Left hindlimb (tissue), 1 donor: ENCODE measurements around the gene CMTM5.
"Not testable (repeated sequence)": the region's sequence is repeated elsewhere in the genome, so short reads cannot be mapped to it uniquely, and the experiment has no call there.

Source experiments
- DNase-seq: peaks from one replicate; pipeline ENCODE4 v3.0.0-alpha.2; 2018

Gene CMTM5

GRCh38 chr14:23379366-23380196, 2.7 kb downstream of the CMTM5 start:
- DNase-seq, result no peak

GRCh38 chr14:23380197-23380914, 3.5 kb downstream of the CMTM5 start:
- DNase-seq, result no peak

GRCh38 chr14:23380976-23381375, 4.1 kb downstream of the CMTM5 start:
- DNase-seq, result no peak

GRCh38 chr14:23381871-23382270, 5.0 kb downstream of the CMTM5 start:
- no peak for DNase-seq

GRCh38 chr14:23382276-23382675, 5.4 kb downstream of the CMTM5 start:
- DNase-seq, result no peak

GRCh38 chr14:23382731-23383440, 6.0 kb downstream of the CMTM5 start:
- no peak for DNase-seq

GRCh38 chr14:23384364-23385080, 7.7 kb downstream of the CMTM5 start:
- no peak for DNase-seq

GRCh38 chr14:23385244-23385641, 8.4 kb downstream of the CMTM5 start:
- DNase-seq, result no peak

- DNase-seq, result no peak
Measured at GRCh38 chr14:23385642-23386265, 8.9 kb downstream of the CMTM5 start.

GRCh38 chr14:23386266-23386657, 9.4 kb downstream of the CMTM5 start:
- not testable (repeated sequence) for DNase-seq

GRCh38 chr14:23386999-23387398, 10.2 kb downstream of the CMTM5 start:
- no peak for DNase-seq

- DNase-seq, result no peak
Measured at GRCh38 chr14:23387916-23388882, 11.4 kb downstream of the CMTM5 start.

- no peak for DNase-seq
Measured at GRCh38 chr14:23388996-23389395, 12.2 kb downstream of the CMTM5 start.

GRCh38 chr14:23389396-23389795, 12.6 kb downstream of the CMTM5 start:
- no peak for DNase-seq

GRCh38 chr14:23389871-23390270, 13.0 kb downstream of the CMTM5 start:
- DNase-seq, result not testable (repeated sequence)

- no peak for DNase-seq
Measured at GRCh38 chr14:23392613-23393012, 15.8 kb downstream of the CMTM5 start.

- no peak for DNase-seq
Measured at GRCh38 chr14:23396126-23396525, 19.3 kb downstream of the CMTM5 start.

GRCh38 chr14:23396781-23397407, 20.0 kb downstream of the CMTM5 start:
- DNase-seq, result no peak

GRCh38 chr14:23398348-23398747, 21.5 kb downstream of the CMTM5 start:
- DNase-seq, result no peak

GRCh38 chr14:23399136-23399535, 22.3 kb downstream of the CMTM5 start:
- no peak for DNase-seq

GRCh38 chr14:23399591-23399990, 22.7 kb downstream of the CMTM5 start:
- DNase-seq, result no peak
